Duodenal mucosa (tissue), 2 donors: ENCODE data around the gene PRSS27.
A peak's percentile ranks its signal among the peaks of the same experiment; 100 is the strongest.

ENCODE experiments used
- H3K27ac ChIP-seq: one replicate; pipeline ENCODE4 v1.7.0; 2013; ENCODE audit warnings: low read depth, low read length
- H3K27me3 ChIP-seq, 2 donors: one replicate each; pipeline ENCODE4 v1.7.0; 2013; ENCODE audit warnings: low read length in 2 of 2, control low read depth in 1 of 2; ENCODE audit not compliant: insufficient read depth in 2 of 2, control insufficient read depth in 1 of 2
- H3K36me3 ChIP-seq, 2 donors: one replicate each; pipeline ENCODE4 v1.7.0; 2013; ENCODE audit warnings: low read length in 2 of 2, control low read depth in 1 of 2; ENCODE audit not compliant: insufficient read depth in 2 of 2, control insufficient read depth in 1 of 2
- H3K4me1 ChIP-seq, 2 donors: one replicate each; pipeline ENCODE4 v1.7.0; 2013; ENCODE audit warnings: low read length in 2 of 2, control low read depth in 1 of 2; ENCODE audit not compliant: insufficient read depth in 2 of 2, control insufficient read depth in 1 of 2
- H3K4me3 ChIP-seq, 2 donors: one replicate each; pipeline ENCODE4 v1.7.0; 2013; ENCODE audit warnings: low read length in 2 of 2, low read depth in 1 of 2
- H3K9ac ChIP-seq, 2 donors: one replicate each; pipeline ENCODE4 v1.7.0; 2013; ENCODE audit warnings: low read length in 2 of 2, low read depth in 1 of 2
- H3K9me3 ChIP-seq, 2 donors: one replicate each; pipeline ENCODE4 v1.7.0; 2013; ENCODE audit warnings: low read length in 2 of 2, control low read depth in 1 of 2; ENCODE audit not compliant: control insufficient read depth in 1 of 2

The PRSS27 gene

GRCh38 chr16:2663553-2664546 lies 56.2 kb downstream of the PRSS27 start:
- peaks cover 0 to 21% of the 10 kb centered on the region in 2 donors for H3K36me3 ChIP-seq
- H3K9ac ChIP-seq: no peak overlapping the region
- peak overlapping the region; percentile 17 for H3K27ac ChIP-seq

More at GRCh38 chr16:2663553-2664546, 56.2 kb downstream of the PRSS27 start:
- no peaks in the 10 kb centered on the region for H3K27me3 ChIP-seq
- H3K4me3 ChIP-seq: peak overlapping the region in 1 of 2 donors; percentile 32
- peaks cover 6 to 26% of the 10 kb centered on the region in 2 donors for H3K4me1 ChIP-seq
- no peaks in the 10 kb centered on the region for H3K9me3 ChIP-seq
